C4-2B (cell line): ENCODE measurements around the gene SRC.

ENCODE experiments used
- ZFX ChIP-seq: fragments of 450-650 bp; IDR thresholded peaks from 2 replicates; pipeline ENCODE4 v1.6.1; 2017
- TF ChIP-seq, protein P1 (sequence below): fragments of 450-650 bp; conservative IDR thresholded peaks from 2 replicates; pipeline ENCODE4 v1.5.1; 2017; ENCODE audit warnings: mild to moderate bottlenecking

DNA sequence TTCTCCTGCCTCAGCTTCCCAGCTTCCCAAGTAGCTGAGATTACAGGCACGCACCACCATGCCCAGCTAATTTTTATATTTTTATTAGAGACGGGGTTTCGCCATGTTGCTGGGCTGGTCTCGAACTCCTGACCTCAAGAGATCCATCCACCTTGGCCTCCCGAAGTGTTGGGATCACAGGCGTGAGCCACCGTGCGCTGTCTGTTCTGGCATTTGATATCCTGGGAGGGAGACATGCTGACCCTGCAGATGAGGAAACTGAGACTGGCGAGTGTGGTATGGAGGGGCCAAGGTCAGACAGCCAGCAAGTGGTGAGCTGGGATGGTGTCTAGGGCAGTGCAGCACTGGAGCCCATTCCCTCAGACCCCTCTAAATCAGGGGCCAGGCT, 44.6 kb downstream of the SRC start:
- TF ChIP-seq, protein P1, sequence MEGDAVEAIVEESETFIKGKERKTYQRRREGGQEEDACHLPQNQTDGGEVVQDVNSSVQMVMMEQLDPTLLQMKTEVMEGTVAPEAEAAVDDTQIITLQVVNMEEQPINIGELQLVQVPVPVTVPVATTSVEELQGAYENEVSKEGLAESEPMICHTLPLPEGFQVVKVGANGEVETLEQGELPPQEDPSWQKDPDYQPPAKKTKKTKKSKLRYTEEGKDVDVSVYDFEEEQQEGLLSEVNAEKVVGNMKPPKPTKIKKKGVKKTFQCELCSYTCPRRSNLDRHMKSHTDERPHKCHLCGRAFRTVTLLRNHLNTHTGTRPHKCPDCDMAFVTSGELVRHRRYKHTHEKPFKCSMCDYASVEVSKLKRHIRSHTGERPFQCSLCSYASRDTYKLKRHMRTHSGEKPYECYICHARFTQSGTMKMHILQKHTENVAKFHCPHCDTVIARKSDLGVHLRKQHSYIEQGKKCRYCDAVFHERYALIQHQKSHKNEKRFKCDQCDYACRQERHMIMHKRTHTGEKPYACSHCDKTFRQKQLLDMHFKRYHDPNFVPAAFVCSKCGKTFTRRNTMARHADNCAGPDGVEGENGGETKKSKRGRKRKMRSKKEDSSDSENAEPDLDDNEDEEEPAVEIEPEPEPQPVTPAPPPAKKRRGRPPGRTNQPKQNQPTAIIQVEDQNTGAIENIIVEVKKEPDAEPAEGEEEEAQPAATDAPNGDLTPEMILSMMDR, result no peak
- no peak for TF ChIP-seq ZFX
